Neural cell (in vitro differentiated cells): ENCODE measurements around the gene CFAP43.

ENCODE experiments used
- EZH2 ChIP-seq: fragments of 200-600, 300-800 bp; shearing (Covaris generic), sonication (generic); IDR thresholded peaks from 2 replicates; pipeline ENCODE4 v1.6.1; 2014; ENCODE audit warnings: antibody characterized with exemption, low read length, borderline replicate concordance, mild to moderate bottlenecking; ENCODE audit not compliant: insufficient read depth, poor library complexity, severe bottlenecking
- MXI1 ChIP-seq: fragments of 450-650 bp; conservative IDR thresholded peaks from 2 replicates; pipeline ENCODE4 v1.6.1; 2014; ENCODE audit warnings: antibody characterized with exemption, mild to moderate bottlenecking; ENCODE audit not compliant: poor library complexity, severe bottlenecking
- POLR2AphosphoS5 ChIP-seq: IDR thresholded peaks from 2 replicates; pipeline ENCODE4 v1.6.1; 2012
- TF ChIP-seq, protein P1 (sequence below): fragments of 450-650 bp; IDR thresholded peaks from 2 replicates; pipeline ENCODE4 v1.5.1; 2014; ENCODE audit warnings: antibody characterized with exemption, mild to moderate bottlenecking, moderate library complexity; ENCODE audit not compliant: poor library complexity, severe bottlenecking

DNA sequence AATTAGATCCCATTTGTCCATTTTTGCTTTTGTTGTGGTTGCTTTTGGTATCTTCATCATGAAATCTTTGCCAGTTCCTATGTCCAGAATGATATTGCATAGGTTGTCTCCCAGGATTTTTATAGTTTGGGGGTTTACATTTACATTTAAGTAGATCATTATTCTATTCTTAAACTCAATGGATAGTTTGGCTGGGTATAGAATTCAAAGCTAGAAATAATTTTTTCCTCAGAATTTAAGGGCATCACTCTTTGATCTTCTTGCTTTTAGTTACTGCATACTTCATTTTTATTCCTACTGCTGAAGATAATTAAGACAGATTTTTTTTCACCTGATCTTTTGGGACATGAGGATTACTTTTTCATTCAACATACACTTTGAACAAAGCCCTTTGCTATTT is 80.4 kb downstream of the CFAP43 start:
- TF ChIP-seq MXI1 (no peak), EZH2 (no peak), POLR2AphosphoS5 (no peak)
- TF ChIP-seq, protein P1, sequence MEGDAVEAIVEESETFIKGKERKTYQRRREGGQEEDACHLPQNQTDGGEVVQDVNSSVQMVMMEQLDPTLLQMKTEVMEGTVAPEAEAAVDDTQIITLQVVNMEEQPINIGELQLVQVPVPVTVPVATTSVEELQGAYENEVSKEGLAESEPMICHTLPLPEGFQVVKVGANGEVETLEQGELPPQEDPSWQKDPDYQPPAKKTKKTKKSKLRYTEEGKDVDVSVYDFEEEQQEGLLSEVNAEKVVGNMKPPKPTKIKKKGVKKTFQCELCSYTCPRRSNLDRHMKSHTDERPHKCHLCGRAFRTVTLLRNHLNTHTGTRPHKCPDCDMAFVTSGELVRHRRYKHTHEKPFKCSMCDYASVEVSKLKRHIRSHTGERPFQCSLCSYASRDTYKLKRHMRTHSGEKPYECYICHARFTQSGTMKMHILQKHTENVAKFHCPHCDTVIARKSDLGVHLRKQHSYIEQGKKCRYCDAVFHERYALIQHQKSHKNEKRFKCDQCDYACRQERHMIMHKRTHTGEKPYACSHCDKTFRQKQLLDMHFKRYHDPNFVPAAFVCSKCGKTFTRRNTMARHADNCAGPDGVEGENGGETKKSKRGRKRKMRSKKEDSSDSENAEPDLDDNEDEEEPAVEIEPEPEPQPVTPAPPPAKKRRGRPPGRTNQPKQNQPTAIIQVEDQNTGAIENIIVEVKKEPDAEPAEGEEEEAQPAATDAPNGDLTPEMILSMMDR: no peak
